CD4-positive, alpha-beta T cell treated with Interferon gamma for 1 hour (primary cell): ENCODE results near the gene GPN2.
A peak's percentile ranks its signal among the peaks of the same experiment; 100 is the strongest.
"Not testable (repeated sequence)": the region's sequence is repeated elsewhere in the genome, so short reads cannot be mapped to it uniquely, and the experiment has no call there.

Experiments used
- DNase-seq: peaks from one replicate; pipeline ENCODE4 v3.0.0-alpha.2; 2020

Gene GPN2

GRCh38 chr1:26900001-26900814, 10.1 kb upstream of the GPN2 start, which contains the start of gene GPATCH3:
Gene GPATCH3 (minus strand): TSS chr1:26900467. CDS start chr1:26900442, 25 bp downstream.
- peak; percentile 86 for DNase-seq

- no peak for DNase-seq
Observed at GRCh38 chr1:26897351-26897750, 7.3 kb upstream of the GPN2 start.

DNA sequence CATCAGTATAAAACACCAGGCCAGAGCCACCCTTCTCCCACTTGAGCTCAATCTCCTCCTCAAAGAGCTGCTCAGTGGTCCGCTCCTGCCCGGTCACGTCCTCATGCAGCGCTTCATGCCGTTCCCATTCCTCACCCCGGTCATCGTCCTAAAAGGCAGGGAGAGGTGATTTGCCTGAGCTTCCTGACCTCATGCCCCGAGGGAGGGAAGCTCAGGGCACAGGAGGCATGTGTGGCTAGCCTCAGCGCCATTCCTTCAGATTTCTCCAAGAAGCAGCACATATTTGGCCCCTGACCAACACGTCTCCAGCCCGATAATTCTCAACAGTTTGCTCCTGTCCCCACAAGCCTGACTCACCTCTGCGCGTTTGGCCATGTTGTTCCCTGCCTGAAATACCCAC, 4.2 kb upstream of the GPN2 start:
- no peak for DNase-seq

GRCh38 chr1:26890467-26890796, 349 bp upstream of the GPN2 start:
- no peak for DNase-seq

DNA sequence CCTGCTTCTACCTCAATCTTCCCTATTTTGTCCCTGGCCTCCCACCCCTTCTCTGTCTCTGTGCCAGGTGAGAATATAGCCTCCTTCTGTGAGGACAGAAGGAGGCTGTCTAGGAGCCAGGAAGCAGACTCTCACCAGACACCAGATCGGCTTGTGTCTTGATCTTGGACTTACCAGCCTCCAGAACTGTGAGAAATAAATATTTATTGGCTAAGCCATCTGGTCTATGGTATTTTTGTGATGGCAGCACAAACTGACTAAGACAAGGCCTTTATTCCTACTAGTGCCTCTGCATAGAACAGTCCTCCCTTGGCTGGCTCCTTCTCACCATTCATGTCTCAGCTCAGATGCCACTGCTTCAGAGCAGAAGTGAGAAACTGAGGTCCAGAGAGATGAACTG, 1.9 kb downstream of the GPN2 start:
- DNase-seq, result no peak

GRCh38 chr1:26887125-26887524, 3.0 kb downstream of the GPN2 start:
- no peak for DNase-seq

DNA sequence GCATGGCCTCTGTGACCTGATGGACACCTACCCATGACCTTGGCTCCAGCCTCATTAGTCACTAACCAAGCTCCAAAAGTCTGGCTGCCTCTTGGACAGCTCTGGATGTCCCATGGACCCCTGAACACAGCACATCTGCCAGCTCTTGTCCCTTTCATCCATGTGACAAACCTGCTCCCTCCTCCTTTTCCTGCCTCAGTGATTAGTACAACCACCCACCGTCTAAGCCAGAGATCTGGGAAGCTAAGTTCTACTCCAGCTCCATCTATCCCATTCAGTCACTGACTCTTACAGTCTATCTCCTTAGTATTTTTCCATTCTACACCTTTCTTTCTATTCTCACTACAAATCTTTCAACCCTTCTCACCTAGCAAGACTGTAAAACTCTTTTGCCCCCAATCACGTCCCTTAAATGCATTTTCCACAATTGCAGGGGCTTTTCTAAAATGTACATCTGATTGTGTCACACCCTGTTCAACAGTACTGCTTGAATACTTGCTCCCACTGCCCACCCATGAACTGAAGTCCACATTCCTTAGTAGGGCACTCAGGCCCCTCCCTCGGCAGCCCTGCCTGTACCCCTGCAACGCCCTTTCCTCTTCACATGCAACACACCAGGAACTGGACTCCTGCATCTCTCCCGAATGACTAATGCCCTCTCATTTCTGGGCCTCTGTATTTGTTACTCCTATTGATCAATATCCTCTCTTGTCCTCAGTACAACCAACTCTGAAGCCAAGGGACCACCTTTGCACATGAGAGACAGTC, 7.2 kb downstream of the GPN2 start:
- no peak for DNase-seq

GRCh38 chr1:26881611-26882010, 8.5 kb downstream of the GPN2 start:
- not testable (repeated sequence) for DNase-seq

DNA sequence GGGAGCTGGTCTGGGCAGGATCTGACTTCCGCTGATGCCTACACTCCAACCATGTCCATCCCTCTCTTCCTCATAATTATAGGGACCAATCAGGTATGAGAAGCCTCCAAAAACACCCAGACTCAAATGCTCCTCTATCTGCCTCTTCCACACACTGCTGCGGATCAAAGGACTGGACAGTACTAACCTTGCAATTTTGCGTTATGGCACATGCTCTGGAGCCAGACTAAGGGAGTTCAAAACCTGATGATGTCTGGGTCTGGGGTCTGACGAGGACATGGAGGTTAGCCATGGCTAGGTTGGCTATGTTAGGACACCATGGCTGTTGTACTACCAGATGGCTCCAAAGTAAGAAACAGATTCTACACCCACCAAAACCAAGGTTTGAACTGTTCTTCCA, 10.3 kb downstream of the GPN2 start:
- DNase-seq, result no peak

DNA sequence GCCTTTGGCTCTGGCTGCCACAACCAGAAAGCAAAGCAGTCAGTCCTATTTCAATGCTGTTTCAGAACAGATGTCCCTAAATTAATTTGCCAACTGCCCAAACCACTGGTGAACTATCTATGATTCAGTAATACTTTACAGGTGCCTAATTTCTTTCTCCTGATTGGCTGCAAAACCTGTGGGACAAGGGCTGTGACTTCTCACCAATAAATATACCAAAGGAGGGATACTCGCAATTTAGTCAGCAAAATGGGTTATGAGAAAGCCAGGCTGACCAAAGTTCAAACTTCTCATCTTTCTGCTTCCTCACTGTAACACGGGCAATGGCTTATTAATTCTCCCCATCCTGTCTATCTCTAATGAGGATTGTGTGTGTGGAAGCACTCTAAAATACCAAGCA, 12.8 kb downstream of the GPN2 start:
- no peak for DNase-seq

- DNase-seq, result no peak
Observed at GRCh38 chr1:26874896-26875295, 15.2 kb downstream of the GPN2 start.

GRCh38 chr1:26873097-26873496, 17.0 kb downstream of the GPN2 start:
- DNase-seq, result not testable (repeated sequence)

DNA sequence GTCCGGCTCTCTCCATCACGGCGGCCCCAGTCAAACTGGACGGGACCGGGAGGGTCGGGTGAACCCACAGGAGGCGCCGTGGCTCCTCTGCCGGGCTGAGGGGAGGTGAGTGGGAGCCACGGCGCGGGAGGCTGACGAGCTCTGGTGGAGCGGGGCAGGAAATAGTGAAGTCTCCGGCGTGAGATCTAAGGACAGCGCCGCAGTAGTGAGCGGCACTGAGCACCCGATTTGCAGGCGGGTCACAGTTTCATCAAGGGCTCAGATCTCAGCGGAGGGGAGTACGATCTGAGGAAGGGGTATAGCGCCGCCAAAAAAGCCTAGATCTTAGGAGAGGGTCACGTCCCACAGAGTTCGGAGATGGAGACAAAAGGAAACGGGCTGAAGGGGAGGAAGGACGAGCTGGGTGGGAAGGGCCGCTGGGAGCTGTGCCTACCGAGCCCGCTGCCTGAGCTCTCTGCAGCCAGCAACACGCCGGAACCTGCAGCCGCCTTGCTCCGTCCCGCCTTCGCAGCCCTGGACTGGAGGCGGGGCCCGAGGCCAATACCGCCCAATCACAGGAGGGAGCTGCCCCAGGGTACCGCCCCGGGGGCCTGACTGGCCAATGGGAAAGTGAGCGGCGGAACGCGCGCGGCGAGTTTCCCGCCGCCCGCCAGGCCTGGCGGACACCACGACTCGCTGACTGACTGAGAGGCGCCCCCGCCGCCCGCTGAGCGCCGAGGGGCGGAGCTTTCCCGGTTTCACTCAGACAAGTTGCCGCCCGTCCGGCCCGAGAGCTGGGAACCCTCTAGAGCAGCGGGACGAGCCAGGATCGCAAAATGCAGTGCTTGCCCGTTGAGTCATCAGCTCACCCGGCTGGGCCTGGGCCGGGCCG, 25.2 kb downstream of the GPN2 start:
- DNase-seq, result peak; percentile 93

- no peak for DNase-seq
Observed at GRCh38 chr1:26863685-26864077, 26.4 kb downstream of the GPN2 start.

DNA sequence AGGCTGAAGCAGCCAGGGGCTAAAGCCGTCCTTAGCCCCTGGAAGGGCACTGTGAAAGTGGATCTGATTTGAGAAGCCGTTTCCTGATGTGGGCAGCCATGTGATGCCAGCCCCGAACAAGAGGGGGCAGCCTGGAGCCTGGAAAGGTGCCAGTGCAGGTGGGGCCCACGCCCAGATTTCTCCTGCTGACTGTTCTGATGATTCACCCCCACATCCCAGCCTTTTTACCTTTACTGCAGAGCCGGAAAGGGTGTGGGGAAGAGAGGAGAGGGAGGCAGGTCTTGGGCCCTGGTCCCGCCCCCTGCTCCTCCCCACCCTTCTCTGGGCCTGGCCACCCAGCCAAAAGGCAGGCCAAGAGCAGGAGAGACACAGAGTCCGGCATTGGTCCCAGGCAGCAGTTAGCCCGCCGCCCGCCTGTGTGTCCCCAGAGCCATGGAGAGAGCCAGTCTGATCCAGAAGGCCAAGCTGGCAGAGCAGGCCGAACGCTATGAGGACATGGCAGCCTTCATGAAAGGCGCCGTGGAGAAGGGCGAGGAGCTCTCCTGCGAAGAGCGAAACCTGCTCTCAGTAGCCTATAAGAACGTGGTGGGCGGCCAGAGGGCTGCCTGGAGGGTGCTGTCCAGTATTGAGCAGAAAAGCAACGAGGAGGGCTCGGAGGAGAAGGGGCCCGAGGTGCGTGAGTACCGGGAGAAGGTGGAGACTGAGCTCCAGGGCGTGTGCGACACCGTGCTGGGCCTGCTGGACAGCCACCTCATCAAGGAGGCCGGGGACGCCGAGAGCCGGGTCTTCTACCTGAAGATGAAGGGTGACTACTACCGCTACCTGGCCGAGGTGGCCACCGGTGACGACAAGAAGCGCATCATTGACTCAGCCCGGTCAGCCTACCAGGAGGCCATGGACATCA, 27.1 kb downstream of the GPN2 start, which contains the start of gene SFN:
TSS of gene SFN (plus strand) at position 369 of the 904 bp plus-strand sequence. CDS start at position 433, 64 bp downstream.
- no peak for DNase-seq

- no peak for DNase-seq
Observed at GRCh38 chr1:26861889-26862378, 28.1 kb downstream of the GPN2 start.

DNA sequence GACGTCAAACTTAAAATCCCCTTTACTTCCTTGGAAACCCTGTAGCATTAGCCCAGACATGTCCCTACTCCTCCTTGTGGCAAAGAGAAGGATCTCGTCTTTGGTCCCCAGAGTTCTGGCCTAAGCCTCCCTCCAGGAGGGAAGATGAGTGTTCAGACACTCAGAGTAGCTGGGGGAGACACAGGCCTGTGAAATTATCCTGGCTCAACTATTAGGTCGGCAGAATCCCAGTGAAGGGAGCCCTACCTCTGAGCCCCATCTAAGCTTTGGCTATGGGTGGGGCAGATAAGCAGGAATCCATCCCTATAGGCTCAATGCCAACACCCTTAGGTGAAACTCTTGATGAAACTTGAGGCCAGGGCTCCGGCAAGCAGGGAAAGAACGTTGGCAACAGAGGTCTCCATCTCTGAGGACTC, 28.8 kb downstream of the GPN2 start:
- DNase-seq, result no peak

GRCh38 chr1:26858891-26859640, 31.0 kb downstream of the GPN2 start:
- DNase-seq, result no peak

DNA sequence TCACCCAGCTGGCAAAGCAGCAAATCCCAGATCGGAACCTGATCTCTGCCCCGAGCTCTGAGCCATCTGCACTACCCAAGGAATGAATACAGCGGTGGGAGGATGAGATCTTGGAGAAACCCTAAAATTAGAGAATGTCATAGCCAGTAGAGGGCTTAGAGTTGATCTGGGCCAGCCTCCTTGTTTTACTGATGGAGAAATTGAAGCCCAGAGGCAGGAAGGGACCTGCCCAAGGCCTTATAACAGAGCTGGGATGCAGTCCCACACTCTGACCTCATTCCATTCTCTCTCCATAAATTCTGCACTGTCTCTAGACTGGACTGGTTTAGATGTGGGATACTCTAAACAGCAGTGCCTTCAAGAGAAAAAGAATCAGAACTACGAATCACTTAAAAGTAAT, 31.9 kb downstream of the GPN2 start:
- no peak for DNase-seq

DNA sequence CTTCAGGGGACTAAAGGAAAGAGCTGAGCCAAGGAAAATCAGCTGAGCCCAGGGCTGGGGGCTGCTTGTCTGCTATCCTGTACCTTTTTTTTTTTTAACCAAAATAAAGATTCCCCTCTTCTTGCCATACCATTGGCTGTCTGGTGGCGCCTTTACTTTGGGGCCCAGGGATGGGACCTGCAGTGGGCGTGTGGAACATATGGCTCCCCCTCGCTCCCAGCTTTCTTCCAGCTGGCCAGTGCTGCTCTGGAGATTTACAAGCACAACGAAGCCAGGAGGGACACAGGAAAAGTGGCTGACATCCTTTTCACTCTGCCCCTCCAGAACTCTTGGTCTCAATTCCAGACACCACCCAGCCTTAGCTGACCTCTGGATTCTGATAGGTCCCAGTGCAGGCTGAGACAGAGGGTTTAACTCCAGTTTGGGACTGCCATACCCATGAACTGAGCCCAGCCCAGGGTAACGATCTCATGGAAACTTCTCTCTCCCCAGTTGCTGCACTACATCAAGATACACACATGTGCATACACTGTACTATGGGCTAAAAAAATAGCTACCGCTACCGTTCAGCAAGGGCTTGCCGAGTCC, 32.5 kb downstream of the GPN2 start:
- DNase-seq, result no peak
